Muscle of leg (tissue), 11 donors: ENCODE measurements around the gene RNF39. TPM values are rescaled to one million over a fixed set of nuclear protein-coding genes. Genes with fewer than 3 reads are reported as not detected.

Experiments used
- DNase-seq: peaks from one replicate; pipeline ENCODE4 v3.0.0; 2013
- H3K27ac ChIP-seq: one replicate; pipeline ENCODE4 v1.5.1; 2013; ENCODE audit warnings: mild to moderate bottlenecking, low read length, control low read depth
- H3K27me3 ChIP-seq: one replicate; pipeline ENCODE4 v1.6.1; 2013; ENCODE audit warnings: low read length; ENCODE audit not compliant: control insufficient read depth, insufficient read depth
- H3K36me3 ChIP-seq: one replicate; pipeline ENCODE4 v1.6.1; 2013; ENCODE audit warnings: low read length; ENCODE audit not compliant: control insufficient read depth, insufficient read depth
- H3K4me1 ChIP-seq: one replicate; pipeline ENCODE4 v1.6.1; 2013; ENCODE audit warnings: low read length; ENCODE audit not compliant: control insufficient read depth, insufficient read depth
- H3K4me3 ChIP-seq: one replicate; pipeline ENCODE4 v1.5.1; 2013; ENCODE audit warnings: low read length, control low read depth
- H3K9me3 ChIP-seq: replicated peaks from 2 replicates; pipeline ENCODE4 v1.6.1; 2013; ENCODE audit warnings: low read depth, low read length; ENCODE audit not compliant: control insufficient read depth
- WGBS: methylation state at CpG from one replicate; pipeline ENCODE4 v1.1.5; 2013; ENCODE audit warnings: missing lambda C conversion rate; ENCODE audit not compliant: insufficient coverage; 5-methylcytosine and 5-hydroxymethylcytosine counted together
- polyA plus RNA-seq, 8 donors: library from polyadenylated mRNA; unstranded; fragments of 120-200 nt; gene quantifications; one replicate each; pipeline versions ENCODE4 v1.2.1 to v1.2.3, GENCODE V29; 2013; ENCODE audit warnings: inconsistent platforms in 1 of 8, low replicate concordance in 1 of 8; ENCODE audit not compliant: insufficient read length in 8 of 8, insufficient read depth in 1 of 8
- total RNA-seq: library from RNA; stranded (reverse); fragments of 120-200 nt; gene quantifications from one replicate; pipeline ENCODE4 v1.2.4, GENCODE V29; 2013

The RNF39 gene
- total and polyA plus RNA-seq, 9 donors = 0.46 to 1.1 (median 0.67) TPM; not detected in 1

DNA sequence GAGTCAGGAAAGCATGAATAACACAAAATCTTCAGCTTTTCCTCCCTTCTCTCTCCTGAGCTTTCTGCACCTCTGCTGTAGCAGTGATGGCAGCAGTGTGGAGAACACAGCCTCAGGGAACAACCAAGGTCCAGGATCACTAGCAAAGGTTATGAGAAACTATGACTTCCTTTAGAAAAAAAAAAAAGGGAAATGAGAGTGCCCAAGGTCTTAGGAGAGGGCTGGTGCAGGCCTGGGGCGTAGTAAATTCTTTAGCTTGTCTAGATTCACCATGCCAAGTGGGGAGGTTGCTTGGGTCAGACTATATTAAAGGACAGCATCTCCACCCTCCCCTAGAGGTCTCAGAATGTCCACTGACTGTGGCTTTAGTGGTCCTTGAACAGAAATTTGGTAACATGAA, 54.9 kb downstream of the RNF39 start:
- no CpG with 5 or more reads among the region's 1 CpG for WGBS
- Histone ChIP-seq H3K27me3 (no peaks in the 10 kb centered on the region), H3K9me3 (no peaks in the 10 kb centered on the region), H3K4me1 (no peaks in the 10 kb centered on the region), H3K36me3 (no peaks in the 10 kb centered on the region), H3K4me3 (no peak overlapping the region), H3K27ac (no peak overlapping the region)
- DNase-seq = no peak

Other genes starting within 250 kb of the RNF39 start
- not detected for gene HLA-G, start 247.9 kb downstream of the RNF39 start, total RNA-seq
- gene HLA-G, start 247.9 kb downstream of the RNF39 start, polyA plus RNA-seq = 1 to 10 TPM in 7 of 8 donors, under 1 TPM in 1; 0.41 to 8.1 (median 4.3) TPM
- gene HLA-A, start 133.2 kb downstream of the RNF39 start, total RNA-seq = 104 TPM
- 100 to 1,000 TPM in 5 of 8 donors, 10 to 100 TPM in 3; 55.7 to 138 (median 111) TPM for gene HLA-A, start 133.2 kb downstream of the RNF39 start, polyA plus RNA-seq
- 38.3 TPM for gene POLR1H, start 14.5 kb downstream of the RNF39 start, total RNA-seq
- gene POLR1H, start 14.5 kb downstream of the RNF39 start, polyA plus RNA-seq = 10 to 100 TPM; 19.7 to 31.3 (median 25.5) TPM
- 17.9 TPM for gene PPP1R11, start 8.6 kb downstream of the RNF39 start, total RNA-seq
- gene PPP1R11, start 8.6 kb downstream of the RNF39 start, polyA plus RNA-seq = 10 to 100 TPM; 27.7 to 35.6 (median 33.0) TPM
- not detected for gene TRIM31, start 37.3 kb upstream of the RNF39 start, total RNA-seq
- under 1 TPM in 3 of 8 donors, not detected in 5; 0.06 to 0.44 (median 0.12) TPM for gene TRIM31, start 37.3 kb upstream of the RNF39 start, polyA plus RNA-seq
- not detected for gene TRIM40, start 60.4 kb upstream of the RNF39 start, total RNA-seq
- under 1 TPM in 1 of 8 donors, not detected in 7; 0.56 TPM for gene TRIM40, start 60.4 kb upstream of the RNF39 start, polyA plus RNA-seq
- gene TRIM10, start 85.4 kb upstream of the RNF39 start, total RNA-seq = 0.18 TPM
- gene TRIM10, start 85.4 kb upstream of the RNF39 start, polyA plus RNA-seq = under 1 TPM; 0.17 to 0.83 (median 0.66) TPM
- gene TRIM15, start 87.8 kb upstream of the RNF39 start, total RNA-seq = not detected
- gene TRIM15, start 87.8 kb upstream of the RNF39 start, polyA plus RNA-seq = 1 to 10 TPM in 1 of 8 donors, under 1 TPM in 1, not detected in 6; 0.64 to 3.6 TPM
- 10.1 TPM for gene TRIM26, start 137.6 kb upstream of the RNF39 start, total RNA-seq
- 10 to 100 TPM; 12.8 to 19.1 (median 15.7) TPM for gene TRIM26, start 137.6 kb upstream of the RNF39 start, polyA plus RNA-seq